ENCODE data around the gene XRCC4.

XRCC4 gene

DNA sequence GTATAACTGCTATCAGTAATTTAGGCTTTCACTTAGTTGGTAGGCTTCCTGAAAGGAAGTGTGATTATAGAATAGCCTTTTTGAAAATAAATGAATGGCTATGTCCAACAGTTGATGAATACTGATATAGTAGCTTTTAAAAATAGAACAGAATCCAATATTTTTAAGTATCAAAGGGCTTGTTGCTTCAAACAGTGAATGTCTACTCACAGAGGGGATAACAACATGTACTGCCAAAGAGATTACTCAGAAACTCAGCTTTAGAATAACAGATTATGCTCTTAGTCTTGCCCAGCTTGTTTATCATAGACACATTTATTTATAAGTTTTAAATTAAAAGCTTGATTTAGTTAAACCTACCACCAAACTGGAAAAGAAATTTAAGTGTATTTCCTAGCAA, 132.6 kb downstream of the XRCC4 start:
- ATAC-seq (ENCODE audit: low read depth) (no peak), DNase-seq (ENCODE audit: low spot score in 2 of 2) (no peak)
- Mint-ChIP-seq H3K27ac (no peak overlapping the region), H3K36me3 (peaks cover 24% of the 10 kb centered on the region), H3K4me3 (no peak overlapping the region), H3K9me3 (no peaks in the 10 kb centered on the region), H3K27me3 (no peaks in the 10 kb centered on the region), H3K4me1 (no peaks in the 10 kb centered on the region)

GRCh38 chr5:83219077-83219476, 141.7 kb downstream of the XRCC4 start:
- H3K4me1 Mint-ChIP-seq: no peaks in the 10 kb centered on the region
- peaks cover 2% of the 10 kb centered on the region for H3K36me3 Mint-ChIP-seq
- no peaks in the 10 kb centered on the region for H3K9me3 Mint-ChIP-seq
- DNase-seq (ENCODE audit: low spot score in 2 of 2) (no peak), ATAC-seq (ENCODE audit: low read depth) (no peak)
- H3K27me3 Mint-ChIP-seq: no peaks in the 10 kb centered on the region
- no peak overlapping the region for H3K27ac Mint-ChIP-seq
- H3K4me3 Mint-ChIP-seq: no peak overlapping the region

DNA sequence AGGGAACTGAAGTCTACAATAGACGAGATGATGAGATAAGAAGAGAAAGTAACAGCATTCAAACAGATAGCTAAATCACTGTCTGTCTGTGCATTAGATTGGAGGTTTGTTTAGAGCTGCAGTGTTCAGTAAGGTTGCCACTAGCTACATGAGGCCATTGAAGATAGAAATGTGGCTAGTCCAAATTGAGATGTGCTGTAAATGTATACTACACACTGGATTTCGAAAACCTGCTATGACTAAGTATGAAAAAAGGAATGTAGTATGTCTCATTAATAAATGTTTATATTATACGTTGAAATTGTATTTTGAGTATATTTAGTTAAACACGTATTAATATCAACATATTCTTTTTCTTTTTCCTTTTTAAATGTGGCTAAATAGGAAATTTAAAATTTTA, 142.1 kb downstream of the XRCC4 start:
- Mint-ChIP-seq H3K4me3 (no peak overlapping the region), H3K36me3 (peaks cover 2% of the 10 kb centered on the region), H3K27ac (no peak overlapping the region), H3K9me3 (no peaks in the 10 kb centered on the region), H3K27me3 (no peaks in the 10 kb centered on the region), H3K4me1 (no peaks in the 10 kb centered on the region)
- ATAC-seq (ENCODE audit: low read depth): no peak
- DNase-seq (ENCODE audit: low spot score in 2 of 2): no peak

DNA sequence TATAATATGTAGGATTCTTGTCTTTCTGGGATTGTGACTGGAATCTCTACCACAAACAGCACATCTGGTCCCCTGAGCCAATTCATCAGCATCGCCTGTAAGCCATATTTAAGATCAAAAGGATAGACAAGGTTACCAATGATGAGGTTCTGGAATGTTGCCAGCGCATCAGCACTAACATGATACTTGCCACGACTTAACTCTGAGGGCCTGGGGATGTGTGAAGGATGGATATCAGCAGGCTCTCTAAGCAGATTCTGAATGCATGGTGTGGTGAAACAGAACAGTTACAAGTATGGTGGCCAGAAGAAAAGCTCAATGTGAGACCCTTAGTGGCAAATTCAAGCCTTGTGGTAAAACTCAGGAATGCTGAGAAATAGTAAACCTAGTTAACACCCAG, 143.0 kb downstream of the XRCC4 start:
- Mint-ChIP-seq H3K4me1 (no peaks in the 10 kb centered on the region), H3K9me3 (no peaks in the 10 kb centered on the region)

DNA sequence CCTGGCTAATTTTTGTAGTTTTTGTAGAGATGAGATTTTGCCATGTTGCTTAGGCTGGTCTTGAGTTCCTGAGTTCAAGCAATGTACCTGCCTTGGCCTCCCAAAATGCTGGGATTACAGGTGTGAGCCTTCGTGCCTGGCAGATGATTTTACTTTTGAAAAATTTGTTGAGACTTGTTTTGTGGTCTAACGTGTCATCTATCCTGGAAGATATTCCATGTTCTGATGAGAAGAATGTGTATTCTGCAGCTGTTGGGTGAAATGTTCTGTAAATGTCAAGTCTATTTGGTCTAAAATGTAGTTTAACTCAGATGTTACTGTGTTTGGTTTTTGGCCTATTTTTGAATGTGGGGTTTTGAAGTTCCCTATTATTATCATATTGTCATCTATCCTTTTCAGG, 145.6 kb downstream of the XRCC4 start:
- Mint-ChIP-seq H3K36me3 (peaks cover 2% of the 10 kb centered on the region), H3K27me3 (no peaks in the 10 kb centered on the region), H3K4me3 (no peak overlapping the region), H3K27ac (no peak overlapping the region), H3K4me1 (no peaks in the 10 kb centered on the region), H3K9me3 (no peaks in the 10 kb centered on the region)
- DNase-seq (ENCODE audit: low spot score in 2 of 2) (no peak), ATAC-seq (ENCODE audit: low read depth) (no peak)

More for the DNA sequence above, 143.0 kb downstream of the XRCC4 start:
- H3K27me3 Mint-ChIP-seq: no peaks in the 10 kb centered on the region
- H3K27ac Mint-ChIP-seq: no peak overlapping the region
- ATAC-seq (ENCODE audit: low read depth): no peak
- H3K4me3 Mint-ChIP-seq: no peak overlapping the region
- peaks cover 2% of the 10 kb centered on the region for H3K36me3 Mint-ChIP-seq
- no peak for DNase-seq (ENCODE audit: low spot score in 2 of 2)

DNA sequence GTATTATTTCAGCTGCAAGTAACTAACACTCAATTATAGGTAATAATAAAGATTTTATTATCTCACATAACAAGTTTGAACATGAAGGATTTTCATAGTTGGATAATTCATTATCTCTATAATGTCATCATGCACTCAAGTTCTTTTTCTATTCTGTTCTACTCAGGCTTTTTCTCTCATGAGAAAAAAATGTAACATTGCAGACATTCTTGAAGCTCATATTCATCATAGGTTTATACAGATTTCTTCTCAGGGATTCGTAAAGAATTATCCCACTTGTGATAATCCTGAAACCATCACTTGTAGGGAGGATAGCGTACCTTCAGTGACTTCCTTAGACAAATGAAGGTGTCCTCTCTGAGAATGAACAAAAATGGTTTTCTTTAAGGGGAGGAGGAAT, 150.3 kb downstream of the XRCC4 start:
- no peaks in the 10 kb centered on the region for H3K9me3 Mint-ChIP-seq
- H3K27ac Mint-ChIP-seq: no peak overlapping the region
- no peak overlapping the region for H3K4me3 Mint-ChIP-seq
- H3K27me3 Mint-ChIP-seq: no peaks in the 10 kb centered on the region
- ATAC-seq (ENCODE audit: low read depth) (no peak), DNase-seq (ENCODE audit: low spot score in 2 of 2) (no peak)
- no peaks in the 10 kb centered on the region for H3K4me1 Mint-ChIP-seq
- no peaks in the 10 kb centered on the region for H3K36me3 Mint-ChIP-seq

DNA sequence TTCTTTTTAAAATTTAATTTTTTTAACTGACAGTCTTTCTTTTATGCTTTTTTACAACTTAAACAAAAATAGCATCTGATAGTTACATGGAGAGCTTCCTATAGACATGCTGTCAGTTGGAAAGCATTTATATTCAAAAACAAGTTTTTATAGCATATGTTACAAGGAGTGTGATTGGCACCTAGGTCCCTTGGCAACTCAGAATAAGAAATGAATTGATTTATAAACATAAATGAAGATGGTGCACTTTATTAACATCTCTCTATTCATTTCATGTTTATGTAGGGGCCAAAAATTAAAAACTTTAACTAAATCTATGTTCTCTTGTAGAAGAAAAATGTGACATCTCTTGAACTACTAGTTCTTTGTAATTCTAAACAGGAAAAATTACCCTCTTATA, 153.2 kb downstream of the XRCC4 start:
- ATAC-seq (ENCODE audit: low read depth): no peak
- H3K9me3 Mint-ChIP-seq: no peaks in the 10 kb centered on the region
- H3K27ac Mint-ChIP-seq: no peak overlapping the region
- no peak overlapping the region for H3K4me3 Mint-ChIP-seq
- no peaks in the 10 kb centered on the region for H3K4me1 Mint-ChIP-seq
- no peak for DNase-seq (ENCODE audit: low spot score in 2 of 2)
- H3K36me3 Mint-ChIP-seq: no peaks in the 10 kb centered on the region
- no peaks in the 10 kb centered on the region for H3K27me3 Mint-ChIP-seq

DNA sequence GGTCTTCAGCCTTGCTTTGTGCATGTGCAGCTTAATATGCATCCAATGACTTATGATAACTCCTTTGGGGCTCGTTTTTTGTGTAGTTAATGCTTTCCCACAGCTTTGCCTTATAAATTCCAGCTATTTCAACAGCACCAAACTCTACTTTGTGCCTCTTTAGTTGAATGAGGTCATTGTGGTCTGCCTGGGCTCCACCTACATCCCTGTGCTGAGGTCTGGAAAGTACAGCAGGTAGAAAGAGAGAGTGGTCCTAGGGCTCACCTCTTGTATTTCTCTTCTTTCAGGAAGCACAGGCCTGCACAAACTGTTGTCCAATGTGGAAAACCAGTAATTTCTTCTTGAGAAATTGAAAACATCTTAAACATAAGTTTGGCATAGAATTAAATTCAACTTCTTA, 167.2 kb downstream of the XRCC4 start:
- H3K27me3 Mint-ChIP-seq: no peaks in the 10 kb centered on the region
- no peaks in the 10 kb centered on the region for H3K9me3 Mint-ChIP-seq
- H3K36me3 Mint-ChIP-seq: peaks cover 5% of the 10 kb centered on the region
- H3K4me3 Mint-ChIP-seq: no peak overlapping the region
- no peak overlapping the region for H3K27ac Mint-ChIP-seq
- DNase-seq (ENCODE audit: low spot score in 2 of 2) (no peak), ATAC-seq (ENCODE audit: low read depth) (no peak)
- H3K4me1 Mint-ChIP-seq: no peaks in the 10 kb centered on the region

DNA sequence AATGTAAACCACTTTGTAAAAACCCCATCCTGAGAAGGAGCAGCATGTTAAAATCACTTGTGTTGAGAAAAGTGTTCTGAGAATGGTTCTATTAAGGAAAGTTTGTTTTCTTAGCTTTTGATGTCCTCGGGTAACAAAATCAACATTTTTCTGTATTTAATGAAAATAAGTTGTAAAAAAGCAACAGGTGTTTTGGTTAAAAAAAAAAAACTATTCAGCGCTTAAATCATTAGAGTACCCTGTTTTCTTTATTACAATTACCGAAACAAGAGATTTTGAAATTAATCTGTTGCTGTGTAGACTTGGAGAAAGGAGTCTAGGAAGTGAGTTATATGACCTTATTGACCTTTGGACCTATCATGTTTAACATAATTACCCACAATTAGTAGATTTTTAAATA, 167.7 kb downstream of the XRCC4 start:
- Mint-ChIP-seq H3K27me3 (no peaks in the 10 kb centered on the region), H3K9me3 (no peaks in the 10 kb centered on the region), H3K4me3 (no peak overlapping the region), H3K27ac (no peak overlapping the region), H3K36me3 (peaks cover 4% of the 10 kb centered on the region), H3K4me1 (no peaks in the 10 kb centered on the region)
- DNase-seq (ENCODE audit: low spot score in 2 of 2) (no peak), ATAC-seq (ENCODE audit: low read depth) (no peak)

DNA sequence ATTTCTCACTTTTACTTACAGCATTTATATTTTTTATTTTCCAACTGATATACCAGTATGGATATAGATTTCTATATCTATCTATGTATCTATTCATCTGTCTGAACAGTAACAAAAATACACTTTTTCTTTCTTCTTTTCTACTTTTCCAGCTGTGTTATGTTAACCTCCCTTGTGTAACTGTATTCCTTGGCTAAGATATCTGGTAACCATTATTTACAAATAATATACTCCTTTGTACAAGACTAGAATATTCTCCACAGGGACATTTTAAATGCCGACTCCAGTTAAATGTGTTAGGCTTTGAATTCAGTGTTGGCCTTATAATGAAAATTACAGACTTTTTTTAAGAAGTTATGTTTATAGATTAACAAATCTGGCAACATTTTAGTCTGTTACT, 168.7 kb downstream of the XRCC4 start:
- H3K27ac Mint-ChIP-seq: no peak overlapping the region
- ATAC-seq (ENCODE audit: low read depth) (no peak), DNase-seq (ENCODE audit: low spot score in 2 of 2) (no peak)
- H3K4me3 Mint-ChIP-seq: no peak overlapping the region
- no peaks in the 10 kb centered on the region for H3K27me3 Mint-ChIP-seq
- no peaks in the 10 kb centered on the region for H3K9me3 Mint-ChIP-seq
- no peaks in the 10 kb centered on the region for H3K4me1 Mint-ChIP-seq
- peaks cover 2% of the 10 kb centered on the region for H3K36me3 Mint-ChIP-seq

- H3K4me1 Mint-ChIP-seq: no peaks in the 10 kb centered on the region
- H3K4me3 Mint-ChIP-seq: no peak overlapping the region
- H3K36me3 Mint-ChIP-seq: no peaks in the 10 kb centered on the region
- DNase-seq (ENCODE audit: low spot score in 2 of 2) (no peak), ATAC-seq (ENCODE audit: low read depth) (no peak)
- H3K27ac Mint-ChIP-seq: no peak overlapping the region
- H3K9me3 Mint-ChIP-seq: no peaks in the 10 kb centered on the region
- H3K27me3 Mint-ChIP-seq: no peaks in the 10 kb centered on the region
These were observed 171.8 kb downstream of the XRCC4 start for GRCh38 chr5:83249156-83249555.

GRCh38 chr5:83251849-83252248, 174.5 kb downstream of the XRCC4 start:
- Mint-ChIP-seq H3K27ac (no peak overlapping the region), H3K4me3 (no peak overlapping the region), H3K4me1 (no peaks in the 10 kb centered on the region), H3K36me3 (no peaks in the 10 kb centered on the region), H3K9me3 (no peaks in the 10 kb centered on the region), H3K27me3 (no peaks in the 10 kb centered on the region)
- ATAC-seq (ENCODE audit: low read depth): no peak
- no peak for DNase-seq (ENCODE audit: low spot score in 2 of 2)

- ATAC-seq (ENCODE audit: low read depth) (no peak), DNase-seq (ENCODE audit: low spot score in 2 of 2) (no peak)
- Mint-ChIP-seq H3K27ac (no peak overlapping the region), H3K36me3 (peaks cover 8% of the 10 kb centered on the region), H3K27me3 (no peaks in the 10 kb centered on the region), H3K4me1 (no peaks in the 10 kb centered on the region), H3K9me3 (no peaks in the 10 kb centered on the region), H3K4me3 (no peak overlapping the region)
These were observed 176.4 kb downstream of the XRCC4 start for GRCh38 chr5:83253720-83254119.

DNA sequence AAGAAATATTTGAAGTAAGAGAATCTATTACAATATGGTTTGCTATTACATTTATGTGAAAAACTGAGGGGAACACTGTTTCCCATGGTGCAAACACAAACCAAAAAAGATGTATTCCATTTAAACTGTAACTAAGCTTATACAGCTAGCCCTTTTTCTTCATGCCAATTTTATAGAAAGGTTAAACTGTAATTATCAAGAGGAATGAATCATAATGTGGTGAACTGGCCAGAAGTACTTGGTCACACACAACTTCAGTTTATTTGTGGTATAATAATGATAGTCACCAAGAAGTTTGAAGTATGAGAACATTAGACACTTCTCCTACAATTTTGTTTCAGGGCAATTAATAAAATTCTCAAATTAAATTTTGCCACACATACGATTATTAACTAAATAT, 177.9 kb downstream of the XRCC4 start:
- Mint-ChIP-seq H3K4me1 (no peaks in the 10 kb centered on the region), H3K27ac (no peak overlapping the region), H3K4me3 (no peak overlapping the region), H3K36me3 (peaks cover 12% of the 10 kb centered on the region), H3K27me3 (no peaks in the 10 kb centered on the region), H3K9me3 (no peaks in the 10 kb centered on the region)
- no peak for DNase-seq (ENCODE audit: low spot score in 2 of 2)
- no peak for ATAC-seq (ENCODE audit: low read depth)

- no peaks in the 10 kb centered on the region for H3K27me3 Mint-ChIP-seq
- H3K27ac Mint-ChIP-seq: no peak overlapping the region
- DNase-seq (ENCODE audit: low spot score in 2 of 2) (no peak), ATAC-seq (ENCODE audit: low read depth) (no peak)
- no peak overlapping the region for H3K4me3 Mint-ChIP-seq
- H3K4me1 Mint-ChIP-seq: no peaks in the 10 kb centered on the region
- H3K9me3 Mint-ChIP-seq: no peaks in the 10 kb centered on the region
- H3K36me3 Mint-ChIP-seq: peaks cover 12% of the 10 kb centered on the region
These were observed 178.9 kb downstream of the XRCC4 start for GRCh38 chr5:83256091-83256780.

Data from memory B cell (primary cell).